ENCODE data around the gene ATP6V0D1.

Gene ATP6V0D1

DNA sequence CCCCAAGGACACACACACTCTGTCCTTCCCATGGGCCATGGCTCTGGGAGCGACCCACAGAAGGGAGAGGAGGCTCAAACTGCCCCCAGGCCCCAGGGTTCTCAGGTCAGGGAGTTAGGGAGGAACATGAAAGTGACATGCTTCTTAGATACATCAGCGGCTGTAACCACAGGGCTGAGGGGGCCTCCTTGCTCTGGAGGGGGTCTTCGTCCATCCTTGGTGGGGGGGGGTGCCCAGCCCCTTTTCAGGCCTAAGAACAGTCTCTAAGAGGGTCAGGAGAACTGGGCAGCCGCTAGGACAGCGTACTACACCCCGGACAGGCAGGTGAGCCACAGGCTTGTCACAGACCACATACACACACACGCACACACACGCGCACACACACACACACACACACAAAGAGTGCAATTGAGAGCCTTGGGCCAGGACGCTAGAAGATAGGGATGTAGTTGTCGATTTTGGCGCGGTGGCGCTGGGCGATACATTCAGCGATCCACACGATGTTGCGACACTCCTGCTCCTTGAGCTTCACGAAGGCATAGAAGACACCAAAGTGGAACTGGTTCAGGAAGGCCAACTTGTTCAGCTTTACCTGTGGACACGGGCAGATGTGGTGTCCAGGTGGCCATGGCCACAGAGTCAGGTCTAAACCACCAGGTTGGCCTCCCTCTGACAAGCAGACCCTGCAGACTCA, 42.7 kb downstream of the ATP6V0D1 start:
- Histone ChIP-seq H3K27ac (ENCODE audit: low read length) (no peak overlapping the region), H3K4me3 (ENCODE audit: low read length) (no peak overlapping the region), H3K27me3 (ENCODE audit: control insufficient read depth, insufficient read depth, low read length) (no peaks in the 10 kb centered on the region), H3K9ac (ENCODE audit: low read length) (no peak overlapping the region), H3K4me1 (ENCODE audit: control insufficient read depth, low read depth, low read length) (peaks cover under 1% of the 10 kb centered on the region), H3K36me3 (ENCODE audit: control insufficient read depth, low read depth, low read length) (peaks cover 10% of the 10 kb centered on the region), H3K9me3 (ENCODE audit: control insufficient read depth, low read depth, low read length) (no peaks in the 10 kb centered on the region)

DNA sequence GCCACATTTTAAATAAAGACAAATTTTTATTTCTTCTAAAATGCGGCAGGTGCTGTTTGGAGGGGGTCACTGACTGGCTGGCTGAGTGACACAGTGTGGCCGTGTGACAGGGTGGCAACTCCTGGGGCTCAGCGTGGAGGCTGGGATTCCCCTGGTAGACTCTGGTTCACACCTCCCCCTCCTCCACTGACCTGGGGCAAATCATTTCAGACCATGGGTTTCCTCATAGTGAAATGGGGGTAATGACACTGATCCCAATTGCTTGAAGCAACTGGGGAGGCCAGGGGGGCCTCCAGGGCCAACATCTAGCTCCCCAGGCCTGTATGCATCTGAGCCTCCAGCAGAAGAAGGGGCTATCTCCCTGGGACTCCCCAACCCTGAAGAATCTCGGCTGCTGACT, 43.4 kb downstream of the ATP6V0D1 start:
- Histone ChIP-seq H3K9me3 (ENCODE audit: control insufficient read depth, low read depth, low read length) (no peaks in the 10 kb centered on the region), H3K27me3 (ENCODE audit: control insufficient read depth, insufficient read depth, low read length) (no peaks in the 10 kb centered on the region), H3K4me1 (ENCODE audit: control insufficient read depth, low read depth, low read length) (peaks cover 7% of the 10 kb centered on the region), H3K9ac (ENCODE audit: low read length) (no peak overlapping the region), H3K4me3 (ENCODE audit: low read length) (no peak overlapping the region), H3K36me3 (ENCODE audit: control insufficient read depth, low read depth, low read length) (peaks cover 10% of the 10 kb centered on the region), H3K27ac (ENCODE audit: low read length) (no peak overlapping the region)

DNA sequence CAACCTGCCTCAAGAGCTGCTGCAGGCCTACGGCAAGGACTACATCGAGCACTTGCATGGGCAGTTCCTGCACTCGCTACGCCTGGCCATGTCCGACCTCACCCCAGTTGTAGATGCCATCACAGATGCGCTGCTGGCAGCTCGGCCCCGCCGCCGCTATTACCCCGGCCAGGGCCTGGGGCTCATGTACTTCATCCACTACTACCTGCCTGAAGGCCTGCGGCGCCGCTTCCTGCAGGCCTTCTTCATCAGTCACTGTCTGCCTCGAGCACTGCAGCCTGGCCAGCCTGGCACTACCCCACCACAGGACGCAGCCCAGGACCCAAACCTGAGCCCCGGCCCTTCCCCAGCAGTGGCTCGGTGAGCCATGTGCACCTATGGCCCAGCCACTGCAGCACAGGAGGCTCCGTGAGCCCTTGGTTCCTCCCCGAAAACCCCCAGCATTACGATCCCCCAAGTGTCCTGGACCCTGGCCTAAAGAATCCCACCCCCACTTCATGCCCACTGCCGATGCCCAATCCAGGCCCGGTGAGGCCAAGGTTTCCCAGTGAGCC, 44.2 kb downstream of the ATP6V0D1 start:
- peaks cover 12% of the 10 kb centered on the region for H3K4me1 ChIP-seq (ENCODE audit: control insufficient read depth, low read depth, low read length)
- no peak overlapping the region for H3K4me3 ChIP-seq (ENCODE audit: low read length)
- H3K9me3 ChIP-seq (ENCODE audit: control insufficient read depth, low read depth, low read length) = no peaks in the 10 kb centered on the region
- H3K27ac ChIP-seq (ENCODE audit: low read length) = no peak overlapping the region
- H3K9ac ChIP-seq (ENCODE audit: low read length) = no peak overlapping the region
- H3K27me3 ChIP-seq (ENCODE audit: control insufficient read depth, insufficient read depth, low read length) = peaks cover 2% of the 10 kb centered on the region
- H3K36me3 ChIP-seq (ENCODE audit: control insufficient read depth, low read depth, low read length) = peaks cover 10% of the 10 kb centered on the region

DNA sequence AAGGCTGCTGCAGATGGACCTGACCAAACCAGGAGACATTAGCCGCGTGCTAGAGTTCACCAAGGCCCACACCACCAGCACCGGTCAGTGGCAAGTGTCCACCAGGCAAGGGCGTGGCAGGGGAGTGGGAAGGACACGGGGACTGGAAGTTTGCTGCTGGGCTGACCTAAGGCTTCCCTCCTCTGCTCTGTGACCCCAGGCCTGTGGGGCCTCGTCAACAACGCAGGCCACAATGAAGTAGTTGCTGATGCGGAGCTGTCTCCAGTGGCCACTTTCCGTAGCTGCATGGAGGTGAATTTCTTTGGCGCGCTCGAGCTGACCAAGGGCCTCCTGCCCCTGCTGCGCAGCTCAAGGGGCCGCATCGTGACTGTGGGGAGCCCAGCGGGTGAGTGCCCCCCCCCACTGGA, 45.2 kb downstream of the ATP6V0D1 start:
- Histone ChIP-seq H3K9me3 (ENCODE audit: control insufficient read depth, low read depth, low read length) (no peaks in the 10 kb centered on the region), H3K27me3 (ENCODE audit: control insufficient read depth, insufficient read depth, low read length) (peaks cover 5% of the 10 kb centered on the region), H3K9ac (ENCODE audit: low read length) (no peak overlapping the region), H3K4me1 (ENCODE audit: control insufficient read depth, low read depth, low read length) (peaks cover 16% of the 10 kb centered on the region), H3K4me3 (ENCODE audit: low read length) (no peak overlapping the region), H3K36me3 (ENCODE audit: control insufficient read depth, low read depth, low read length) (peaks cover 10% of the 10 kb centered on the region), H3K27ac (ENCODE audit: low read length) (no peak overlapping the region)

DNA sequence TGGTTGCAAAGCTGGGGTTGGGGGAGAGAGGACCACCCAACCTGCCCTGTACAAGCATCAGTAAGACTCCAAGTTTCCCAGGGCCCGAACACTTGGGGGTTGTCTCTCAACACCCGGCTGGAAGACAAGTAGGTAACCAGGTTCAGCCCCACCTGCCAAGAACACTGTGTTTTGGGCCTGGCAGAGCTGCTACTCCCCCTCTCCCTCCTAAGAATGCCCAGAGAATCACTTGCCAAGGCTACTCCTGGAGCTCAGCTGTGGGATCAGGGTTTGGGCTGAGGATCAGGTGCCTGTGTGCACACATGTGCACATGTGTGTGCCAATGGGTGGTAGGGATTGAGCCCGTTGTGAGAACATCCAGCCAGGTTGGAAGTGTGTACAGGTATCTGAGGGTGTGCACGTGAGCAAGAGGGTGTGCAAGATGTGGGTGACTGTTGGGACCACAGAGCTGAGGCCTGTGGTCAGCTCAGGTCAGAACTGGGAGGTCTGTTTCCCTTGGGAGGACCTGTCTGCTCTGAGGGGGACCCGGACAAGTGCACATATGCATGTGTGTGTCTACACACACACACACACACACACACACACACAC, 47.7 kb downstream of the ATP6V0D1 start:
- Histone ChIP-seq H3K9me3 (ENCODE audit: control insufficient read depth, low read depth, low read length) (no peaks in the 10 kb centered on the region), H3K36me3 (ENCODE audit: control insufficient read depth, low read depth, low read length) (peaks cover 6% of the 10 kb centered on the region), H3K4me3 (ENCODE audit: low read length) (peak overlapping the region; percentile 54), H3K9ac (ENCODE audit: low read length) (no peak overlapping the region), H3K27ac (ENCODE audit: low read length) (no peak overlapping the region), H3K27me3 (ENCODE audit: control insufficient read depth, insufficient read depth, low read length) (peaks cover 29% of the 10 kb centered on the region), H3K4me1 (ENCODE audit: control insufficient read depth, low read depth, low read length) (peaks cover 24% of the 10 kb centered on the region)

DNA sequence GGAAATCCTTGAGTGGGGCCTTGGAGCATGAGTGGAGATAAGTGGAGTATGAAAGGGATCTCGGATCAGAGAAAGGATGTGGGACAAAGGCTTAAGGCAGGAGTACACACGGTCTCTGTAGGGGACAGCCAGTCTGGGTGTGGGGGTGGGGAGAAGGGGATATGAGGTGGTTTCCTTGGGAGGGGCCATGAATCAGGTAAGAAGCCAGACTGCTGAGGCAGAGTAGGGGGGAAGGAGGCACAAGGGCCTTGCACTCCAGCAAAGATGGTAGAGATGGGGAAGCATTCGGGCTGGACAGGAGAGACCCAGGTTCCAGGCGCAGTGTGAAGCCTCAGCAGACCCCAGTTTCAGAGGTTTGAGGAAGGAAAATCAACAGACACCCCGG, 48.5 kb downstream of the ATP6V0D1 start:
- Histone ChIP-seq H3K9me3 (ENCODE audit: control insufficient read depth, low read depth, low read length) (no peaks in the 10 kb centered on the region), H3K4me3 (ENCODE audit: low read length) (peak overlapping the region; percentile 54), H3K27me3 (ENCODE audit: control insufficient read depth, insufficient read depth, low read length) (peaks cover 29% of the 10 kb centered on the region), H3K4me1 (ENCODE audit: control insufficient read depth, low read depth, low read length) (peaks cover 25% of the 10 kb centered on the region), H3K27ac (ENCODE audit: low read length) (peak overlapping the region; percentile 57), H3K9ac (ENCODE audit: low read length) (peak overlapping the region; percentile 61), H3K36me3 (ENCODE audit: control insufficient read depth, low read depth, low read length) (peaks cover 5% of the 10 kb centered on the region)

DNA sequence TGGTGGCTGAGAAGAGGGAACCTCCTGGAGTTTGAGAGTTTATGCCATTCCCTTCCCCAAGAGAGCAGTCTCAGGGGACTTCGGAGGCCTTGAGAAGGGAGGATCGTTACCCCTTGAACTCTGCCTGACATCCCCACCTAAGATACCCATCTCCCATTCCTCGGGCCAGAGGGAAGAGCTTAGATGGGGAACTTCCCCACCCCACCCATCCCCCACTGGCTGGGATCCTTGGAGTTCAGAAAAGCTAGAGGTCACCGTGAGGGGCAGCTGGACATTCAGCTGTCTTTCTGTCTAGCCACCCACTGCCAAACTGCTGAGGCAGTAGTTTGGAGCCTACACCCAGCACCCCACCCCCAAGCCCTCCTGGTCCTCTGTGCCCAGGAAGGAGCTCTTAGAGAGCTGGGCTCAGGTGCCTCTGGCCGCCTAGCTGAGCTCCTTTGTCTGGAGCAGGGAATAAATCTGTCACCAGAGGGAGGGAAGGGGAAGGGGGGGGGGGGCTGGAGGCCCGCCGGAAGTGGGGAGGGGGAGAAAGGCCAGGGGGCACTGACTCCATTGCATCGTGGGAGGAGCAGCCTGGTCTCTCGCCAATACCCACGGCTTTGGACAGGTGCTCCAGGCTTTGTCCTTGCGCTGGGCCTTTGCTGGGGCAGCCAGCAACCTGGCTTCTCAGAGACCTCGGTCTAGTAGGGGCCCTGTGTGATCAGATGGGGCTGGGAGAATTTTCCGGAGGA, 49.0 kb downstream of the ATP6V0D1 start:
- Histone ChIP-seq H3K27me3 (ENCODE audit: control insufficient read depth, insufficient read depth, low read length) (peaks cover 29% of the 10 kb centered on the region), H3K4me3 (ENCODE audit: low read length) (peak overlapping the region; percentile 89), H3K9ac (ENCODE audit: low read length) (peak overlapping the region; percentile 82), H3K36me3 (ENCODE audit: control insufficient read depth, low read depth, low read length) (peaks cover 4% of the 10 kb centered on the region), H3K9me3 (ENCODE audit: control insufficient read depth, low read depth, low read length) (no peaks in the 10 kb centered on the region), H3K27ac (ENCODE audit: low read length) (peak overlapping the region; percentile 57), H3K4me1 (ENCODE audit: control insufficient read depth, low read depth, low read length) (peaks cover 25% of the 10 kb centered on the region)

DNA sequence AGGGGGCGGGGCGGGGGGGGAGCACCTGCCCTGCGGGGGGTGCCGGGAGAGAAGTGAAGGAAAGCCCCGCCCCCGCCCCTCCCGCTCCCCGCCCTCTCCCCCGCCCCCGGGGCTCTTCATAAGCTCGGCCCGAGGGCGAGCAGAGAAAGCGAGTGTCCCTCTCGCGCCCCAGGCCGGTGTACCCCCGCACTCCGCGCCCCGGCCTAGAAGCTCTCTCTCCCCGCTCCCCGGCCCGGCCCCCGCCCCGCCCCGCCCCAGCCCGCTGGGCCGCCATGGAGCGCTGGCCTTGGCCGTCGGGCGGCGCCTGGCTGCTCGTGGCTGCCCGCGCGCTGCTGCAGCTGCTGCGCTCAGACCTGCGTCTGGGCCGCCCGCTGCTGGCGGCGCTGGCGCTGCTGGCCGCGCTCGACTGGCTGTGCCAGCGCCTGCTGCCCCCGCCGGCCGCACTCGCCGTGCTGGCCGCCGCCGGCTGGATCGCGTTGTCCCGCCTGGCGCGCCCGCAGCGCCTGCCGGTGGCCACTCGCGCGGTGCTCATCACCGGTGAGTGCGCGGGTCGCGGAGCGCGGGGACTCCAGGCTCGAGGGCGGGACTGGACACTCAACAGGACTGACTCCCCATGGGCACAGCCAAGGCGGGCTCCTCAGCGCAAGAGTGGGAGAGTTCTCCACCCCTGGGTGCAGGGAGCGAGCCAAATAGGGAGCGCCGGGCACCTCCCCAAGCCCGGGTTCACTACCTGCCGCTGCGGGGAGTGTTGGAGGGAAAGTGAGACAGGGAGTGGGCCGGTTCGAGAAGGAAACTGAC, 49.8 kb downstream of the ATP6V0D1 start, which contains the start of gene HSD11B2:
TSS of gene HSD11B2 (plus strand) at position 145 of the 798 bp plus-strand sequence. CDS start at position 273, 128 bp downstream.
- Histone ChIP-seq H3K9ac (ENCODE audit: low read length) (peak within 1 kb of the TSS; percentile 82), H3K4me1 (ENCODE audit: control insufficient read depth, low read depth, low read length) (peaks cover 25% of the 10 kb centered on the region), H3K9me3 (ENCODE audit: control insufficient read depth, low read depth, low read length) (no peaks in the 10 kb centered on the region), H3K36me3 (ENCODE audit: control insufficient read depth, low read depth, low read length) (no peaks in the 10 kb centered on the region), H3K27me3 (ENCODE audit: control insufficient read depth, insufficient read depth, low read length) (peaks cover 29% of the 10 kb centered on the region), H3K27ac (ENCODE audit: low read length) (no peak within 1 kb of the TSS), H3K4me3 (ENCODE audit: low read length) (peak within 1 kb of the TSS; percentile 89)

DNA sequence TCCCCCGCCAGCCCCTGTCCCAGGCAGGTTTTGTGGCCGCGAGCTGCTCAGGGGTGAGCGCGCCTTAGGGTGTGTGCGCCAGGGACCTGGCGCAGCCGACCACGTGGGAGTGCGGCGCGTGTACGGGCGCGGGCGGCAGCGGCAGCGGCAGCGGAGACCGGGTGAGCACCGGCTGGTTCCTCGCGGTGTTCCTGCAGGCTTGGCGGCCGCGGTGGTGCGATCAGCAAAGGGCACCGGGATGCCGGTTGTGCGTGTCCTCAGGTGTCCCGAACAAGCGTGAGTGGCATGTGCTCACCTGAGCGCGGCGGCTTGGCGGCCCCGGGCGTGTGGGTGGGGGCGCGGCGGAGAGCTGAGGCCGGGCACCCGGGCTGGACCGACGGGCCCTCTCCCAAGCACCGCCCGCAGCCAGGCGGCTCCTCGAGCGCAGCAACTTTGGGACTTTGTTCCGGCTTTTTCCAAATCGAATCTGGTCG, 50.4 kb downstream of the ATP6V0D1 start:
- no peak overlapping the region for H3K27ac ChIP-seq (ENCODE audit: low read length)
- peak overlapping the region; percentile 58 for H3K9ac ChIP-seq (ENCODE audit: low read length)
- peak overlapping the region; percentile 61 for H3K4me3 ChIP-seq (ENCODE audit: low read length)
- H3K4me1 ChIP-seq (ENCODE audit: control insufficient read depth, low read depth, low read length) = peaks cover 31% of the 10 kb centered on the region
- H3K36me3 ChIP-seq (ENCODE audit: control insufficient read depth, low read depth, low read length) = no peaks in the 10 kb centered on the region
- H3K9me3 ChIP-seq (ENCODE audit: control insufficient read depth, low read depth, low read length) = no peaks in the 10 kb centered on the region
- peaks cover 29% of the 10 kb centered on the region for H3K27me3 ChIP-seq (ENCODE audit: control insufficient read depth, insufficient read depth, low read length)

DNA sequence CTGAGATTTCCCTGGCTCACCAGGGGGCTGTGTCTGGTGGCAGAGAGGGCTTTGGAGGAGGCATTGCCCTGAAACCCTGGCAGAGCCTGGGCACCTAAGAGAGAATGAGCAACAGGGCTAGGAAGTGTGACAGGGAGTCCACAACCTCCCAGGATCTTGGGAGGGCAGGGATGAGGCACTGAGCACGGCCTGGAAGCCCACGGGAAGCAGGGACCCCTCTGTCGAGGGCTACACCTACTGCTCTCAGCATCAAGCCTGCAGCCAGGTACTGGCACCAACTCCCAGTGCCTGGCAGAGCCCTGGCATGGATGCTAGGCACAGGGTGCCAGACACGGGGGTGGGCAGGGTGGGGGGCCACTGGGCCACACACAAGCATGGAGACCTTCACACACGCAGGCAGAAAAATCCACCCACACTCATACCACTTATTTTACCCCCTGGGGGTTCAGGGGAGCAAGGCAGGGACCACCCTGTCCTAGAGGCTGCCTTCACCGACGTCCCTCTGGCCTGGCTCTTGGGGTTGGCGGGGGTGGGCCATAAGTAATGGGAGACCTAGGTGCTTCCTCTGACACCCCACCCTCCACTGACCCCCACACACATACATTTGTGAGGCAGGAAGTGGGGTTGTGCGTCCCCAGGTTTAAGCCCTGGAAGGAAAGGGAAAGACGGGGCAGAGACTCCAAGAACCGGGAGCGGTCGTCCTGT, 51.0 kb downstream of the ATP6V0D1 start:
- H3K9me3 ChIP-seq (ENCODE audit: control insufficient read depth, low read depth, low read length) = no peaks in the 10 kb centered on the region
- H3K27ac ChIP-seq (ENCODE audit: low read length) = no peak overlapping the region
- peaks cover 36% of the 10 kb centered on the region for H3K4me1 ChIP-seq (ENCODE audit: control insufficient read depth, low read depth, low read length)
- H3K27me3 ChIP-seq (ENCODE audit: control insufficient read depth, insufficient read depth, low read length) = peaks cover 29% of the 10 kb centered on the region
- H3K4me3 ChIP-seq (ENCODE audit: low read length) = peak overlapping the region; percentile 61
- H3K36me3 ChIP-seq (ENCODE audit: control insufficient read depth, low read depth, low read length) = no peaks in the 10 kb centered on the region
- H3K9ac ChIP-seq (ENCODE audit: low read length) = peak overlapping the region; percentile 58
